Ovary (tissue), 9 donors: Measurements from ENCODE around the gene EMILIN2. TPM values are rescaled to one million over a fixed set of nuclear protein-coding genes. Genes with fewer than 3 reads are reported as not detected.

Experiments used
- DNase-seq, 5 donors: peaks; one replicate each; pipeline ENCODE4 v3.0.0-alpha.2; 2019 to 2020
- H3K27ac ChIP-seq, 2 donors: fragments of 200-600 bp; one replicate each; pipeline versions ENCODE4 v1.5.1 to v1.8.0; 2019 to 2022
- H3K27me3 ChIP-seq: fragments of 200-600 bp; one replicate; pipeline ENCODE4 v1.8.0; 2022
- H3K36me3 ChIP-seq: fragments of 200-600 bp; sonication (generic); one replicate; pipeline ENCODE4 v1.5.1; 2019
- H3K4me1 ChIP-seq: one replicate; pipeline ENCODE4 v1.8.1; 2013; ENCODE audit warnings: mild to moderate bottlenecking, moderate library complexity; ENCODE audit not compliant: insufficient read depth
- H3K4me3 ChIP-seq: fragments of 200-600 bp; sonication (generic); one replicate; pipeline ENCODE4 v1.5.1; 2017
- H3K9me3 ChIP-seq, 2 donors: fragments of 200-600 bp in 1 of 2; sonication (generic) in 1 of 2; one replicate each; pipeline versions ENCODE4 v1.5.1 to v1.8.1; 2013 to 2019; ENCODE audit warnings: mild to moderate bottlenecking in 1 of 2, moderate library complexity in 1 of 2
- CTCF ChIP-seq, 3 donors: fragments of 450-650 bp in 2 of 3; fragments of 200-600 bp in 1 of 3; IDR thresholded peaks; one replicate each; pipeline versions ENCODE4 v1.5.1 to v1.8.0; 2016 to 2022; ENCODE audit warnings: antibody characterized with exemption in 3 of 3, mild to moderate bottlenecking in 1 of 3
- EP300 ChIP-seq: sonication (generic); formaldehyde crosslinking; IDR thresholded peaks from one replicate; pipeline ENCODE4 v1.6.1; 2017; ENCODE audit warnings: antibody characterized with exemption
- POLR2A ChIP-seq: fragments of 450-650 bp; IDR thresholded peaks from one replicate; pipeline ENCODE4 v1.6.1; 2017; ENCODE audit warnings: antibody characterized with exemption, mild to moderate bottlenecking, moderate library complexity
- WGBS, 3 donors: extraction: QIAGEN DNeasy Blood & Tissue Kit in 1 of 3; methylation state at CpG; one replicate each; pipeline versions ENCODE4 v1.1.5 to v1.1.7; 2013 to 2017; 5-methylcytosine and 5-hydroxymethylcytosine counted together
- intact Hi-C, 4 donors: fragments of 100-400 bp; cut with DNase I; formaldehyde crosslinking; loops; one replicate each; pipeline versions ENCODE4 v1.11.0 to v1.15.1; 2022 to 2023
- polyA plus RNA-seq, 2 donors: library from polyadenylated mRNA; stranded (reverse); fragments of 200-250 nt in 1 of 2; fragments of 350-450 nt in 1 of 2; fragmentation: Illumina TruSeq in 1 of 2; extraction: RNeasy Lipid Tissue Mini Kit (QIAGEN cat#74804) in 1 of 2; gene quantifications; one replicate each; pipeline ENCODE4 v1.2.3, GENCODE V29; 2013 to 2014
- total RNA-seq, 7 donors: library from RNA; depleted of rRNA in 2 of 7; stranded (reverse); fragments of >200 nt in 2 of 7; fragmentation: NEBNext Ultra II Directional in 3 of 7; extraction: Animal tissue kit (Norgen Biotek cat#: 25700) in 3 of 7; gene quantifications; one replicate each; pipeline versions ENCODE4 v1.1.0 to v1.2.4, GENCODE V29; 2016 to 2023
- donor health status: DM: no; HTN: no; CAD: no; lungs with moderate emphysema.
- donor health status: DM: no; HTN: no; CAD: no.
- donor health status: Bipolar disorder and iron deficiency.
- donor health status: DM: yes; HTN: yes; CAD: no.
- donor health status: DM: no; HTN: no; CAD: no.
- donor health status: DM: yes; HTN: yes; CAD: no.

Gene EMILIN2
- total and polyA plus RNA-seq, 9 donors = 16.5 to 40.4 (median 34.3) TPM

- no peak for DNase-seq
- Histone ChIP-seq H3K27me3 (no peaks in the 10 kb centered on the region), H3K4me1 (peaks cover 2% of the 10 kb centered on the region), H3K27ac (no peak overlapping the region), H3K36me3 (no peaks in the 10 kb centered on the region), H3K4me3 (no peak overlapping the region), H3K9me3 (no peaks in the 10 kb centered on the region)
- 71 to 98% (median 96%) methylated on average over 2 of the region's 2 CpGs for WGBS, 3 donors
- intact Hi-C loops = no loop called here
- TF ChIP-seq POLR2A = no peak
- TF ChIP-seq EP300 = no peak
- TF ChIP-seq CTCF (IDR thresholded peaks at IDR 0.05) = no peak
These were observed 105.8 kb downstream of the EMILIN2 start for GRCh38 chr18:2952605-2953004.

GRCh38 chr18:2953935-2954653 lies 107.3 kb downstream of the EMILIN2 start:
- Histone ChIP-seq H3K9me3 (no peaks in the 10 kb centered on the region), H3K27ac (no peak overlapping the region), H3K27me3 (no peaks in the 10 kb centered on the region), H3K36me3 (no peaks in the 10 kb centered on the region), H3K4me3 (no peak overlapping the region), H3K4me1 (peaks cover 2% of the 10 kb centered on the region)
- intact Hi-C loops = no loop called here
- TF ChIP-seq EP300 (no peak), POLR2A (no peak), CTCF (IDR thresholded peaks at IDR 0.05) (no peak)
- DNase-seq = no peak
- 89 to 92% (median 91%) methylated on average over 6 of the region's 6 CpGs for WGBS, 3 donors

DNA sequence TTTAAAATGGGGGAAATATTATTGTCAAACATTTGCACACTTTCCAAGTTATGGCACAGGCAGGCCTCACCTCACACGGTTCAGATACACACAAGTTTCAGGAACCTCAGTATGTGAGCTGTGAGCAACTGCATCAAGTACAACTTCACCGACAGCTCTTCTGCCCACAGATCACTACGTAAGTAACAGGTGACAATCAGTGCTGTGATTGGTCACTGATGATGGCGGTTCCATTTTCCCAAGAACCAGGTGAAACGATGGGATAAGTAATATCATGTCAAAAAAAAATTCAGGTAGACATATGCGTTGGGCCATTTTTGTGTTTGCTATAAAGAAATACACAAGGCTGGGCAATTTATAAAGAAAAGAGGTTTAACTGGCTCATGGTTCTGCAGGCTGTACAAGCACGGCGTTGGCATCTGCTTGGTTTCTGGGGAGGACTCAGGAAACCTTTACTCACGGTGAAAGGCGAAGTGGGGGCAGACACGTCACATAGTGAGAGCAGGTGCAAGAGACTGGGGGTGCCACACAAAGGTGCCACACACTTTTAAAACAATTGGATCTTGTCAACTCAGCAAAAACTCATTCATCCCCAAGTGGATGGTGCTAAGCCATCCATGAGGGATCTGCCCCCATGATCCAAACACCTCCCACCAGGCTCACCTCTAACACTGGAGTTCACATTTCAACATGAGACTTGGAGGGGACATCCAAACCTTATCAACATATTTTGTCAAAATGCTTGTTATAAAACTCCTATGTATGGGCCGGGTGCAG lies 108.3 kb downstream of the EMILIN2 start:
- WGBS, 3 donors = 94 to 96% (median 96%) methylated on average over 12 of the region's 12 CpGs
- TF ChIP-seq POLR2A = no peak
- TF ChIP-seq EP300 = no peak
- no peak for TF ChIP-seq CTCF (IDR thresholded peaks at IDR 0.05)
- H3K27ac ChIP-seq = no peak overlapping the region
- H3K4me1 ChIP-seq = peaks cover 2% of the 10 kb centered on the region
- H3K9me3 ChIP-seq = no peaks in the 10 kb centered on the region
- no peaks in the 10 kb centered on the region for H3K27me3 ChIP-seq
- intact Hi-C loops = no loop called here
- H3K4me3 ChIP-seq = no peak overlapping the region
- H3K36me3 ChIP-seq = no peaks in the 10 kb centered on the region
- no peak for DNase-seq

DNA sequence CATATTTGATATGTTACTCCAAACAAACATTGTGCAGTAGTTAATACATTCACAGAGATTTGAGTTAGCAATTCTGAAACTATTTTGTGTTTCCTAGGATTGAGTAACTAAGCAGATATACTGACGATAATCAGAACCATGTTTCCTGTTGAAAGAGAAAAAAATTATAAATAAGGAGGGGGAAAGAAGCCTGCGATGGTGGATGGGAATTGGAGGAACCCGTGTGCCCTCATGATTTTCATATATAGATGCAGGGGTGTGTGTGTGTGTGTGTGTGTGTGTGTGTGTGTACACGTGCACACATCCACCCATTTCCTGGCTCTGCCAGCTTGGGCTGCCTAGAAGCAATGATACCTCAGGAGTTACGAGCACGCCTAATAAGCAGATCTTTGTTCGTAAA lies 109.2 kb downstream of the EMILIN2 start:
- no peak overlapping the region for H3K27ac ChIP-seq
- intact Hi-C loops = no loop called here
- no peak overlapping the region for H3K4me3 ChIP-seq

More for the DNA sequence above, 109.2 kb downstream of the EMILIN2 start:
- no peaks in the 10 kb centered on the region for H3K9me3 ChIP-seq
- DNase-seq = no peak
- H3K36me3 ChIP-seq = no peaks in the 10 kb centered on the region
- TF ChIP-seq EP300 (no peak), CTCF (IDR thresholded peaks at IDR 0.05) (no peak), POLR2A (no peak)
- WGBS, 3 donors = 32 to 54% (median 37%) methylated on average over 7 of the region's 7 CpGs
- H3K4me1 ChIP-seq = peaks cover 6% of the 10 kb centered on the region
- no peaks in the 10 kb centered on the region for H3K27me3 ChIP-seq
